Upper lobe of left lung (tissue), 4 donors: Measurements from ENCODE around the gene SLCO4A1.

Experiments used
- CTCF ChIP-seq, 6 experiments: fragments of 450-650 bp in 4 of 6; fragments of 200-600 bp in 2 of 6; sonication (generic) in 2 of 6; IDR thresholded peaks; one replicate each; pipeline ENCODE4 v1.5.1; 2016 to 2019; ENCODE audit warnings: antibody characterized with exemption in 6 of 6
- EP300 ChIP-seq, 4 donors: sonication (generic); formaldehyde crosslinking; IDR thresholded peaks; one replicate each; pipeline ENCODE4 v1.5.1; 2017; ENCODE audit warnings: antibody characterized with exemption in 4 of 4, control low read depth in 2 of 4

- TF ChIP-seq EP300 (IDR thresholded peaks at IDR 0.05) (no peak), CTCF (IDR thresholded peaks at IDR 0.05) (no peak)
These were observed 28.0 kb upstream of the SLCO4A1 start for GRCh38 chr20:62614085-62614960.
